Adrenal gland (tissue), 19 donors: ENCODE measurements around the gene GLT8D1. TPM values are rescaled to one million over a fixed set of nuclear protein-coding genes. Genes with fewer than 3 reads are reported as not detected.
A peak's percentile ranks its signal among the peaks of the same experiment; 100 is the strongest.

Source experiments
- DNase-seq, 7 donors: peaks; one replicate each; pipeline ENCODE4 v3.0.0-alpha.2; 2019 to 2020
- H3K27ac ChIP-seq, 5 donors: fragments of 200-600 bp; sonication (generic) in 4 of 5; 1 replicate in 3 of 5; 2 replicates in 2 of 5; pipeline versions ENCODE4 v1.5.1 to v1.8.0; 2016 to 2020; ENCODE audit warnings: mild to moderate bottlenecking in 1 of 5
- H3K27me3 ChIP-seq: fragments of 200-600 bp; 2 replicates; pipeline ENCODE4 v1.8.0; 2021
- H3K36me3 ChIP-seq, 2 donors: fragments of 200-600 bp; replicated peaks in 1 of 2; 1 replicate in 1 of 2; 2 replicates in 1 of 2; pipeline versions ENCODE4 v1.5.1 to v1.8.0; 2018 to 2022
- H3K4me1 ChIP-seq, 2 donors: fragments of 200-600 bp; replicated peaks in 1 of 2; 1 replicate in 1 of 2; 2 replicates in 1 of 2; pipeline versions ENCODE4 v1.5.1 to v1.8.0; 2018 to 2021
- H3K4me3 ChIP-seq, 4 donors: fragments of 200-600 bp; sonication (generic) in 3 of 4; one replicate each; pipeline ENCODE4 v1.5.1; 2016 to 2018
- H3K9me3 ChIP-seq, 3 donors: fragments of 200-600 bp; sonication (generic) in 1 of 3; replicated peaks in 1 of 3; 1 replicate in 2 of 3; 2 replicates in 1 of 3; pipeline versions ENCODE4 v1.5.1 to v1.8.0; 2016 to 2021
- POLR2A ChIP-seq, 2 donors: fragments of 450-650 bp; IDR thresholded peaks; one replicate each; pipeline ENCODE4 v1.6.1; 2017; ENCODE audit warnings: antibody characterized with exemption in 2 of 2, mild to moderate bottlenecking in 2 of 2, moderate library complexity in 1 of 2
- WGBS, 4 donors: extraction: QIAGEN DNeasy Blood & Tissue Kit in 2 of 4; methylation state at CpG; one replicate each; pipeline versions ENCODE4 v1.1.5 to v1.1.7; 2013 to 2017; 5-methylcytosine and 5-hydroxymethylcytosine counted together
- intact Hi-C, 2 donors: fragments of 100-400 bp; cut with DNase I; formaldehyde crosslinking; loops; one replicate each; pipeline versions ENCODE4 v1.14.1 to v1.15.0; 2022 to 2023
- long read RNA-seq, 10 donors: library from polyadenylated mRNA in 3 of 10; unstranded in 2 of 10; stranded (forward) in 1 of 10; transcript quantifications; one replicate each; pipeline ENCODE4 v2.0.0 and lab custom pipeline, GENCODE V29; 2021 to 2026
- polyA plus RNA-seq, 3 donors: library from polyadenylated mRNA; stranded (reverse); fragments of 200-250 nt in 2 of 3; fragments of 350-450 nt in 1 of 3; fragmentation: Illumina TruSeq in 1 of 3; extraction: RNeasy Lipid Tissue Mini Kit (QIAGEN cat#74804) in 1 of 3; gene quantifications; one replicate each; pipeline ENCODE4 v1.2.3, GENCODE V29; 2013 to 2014
- total RNA-seq, 9 donors: library from RNA; depleted of rRNA in 4 of 9; stranded (reverse); fragments of >200 nt in 4 of 9; fragments of 120-200 nt in 1 of 9; fragmentation: NEBNext Ultra II Directional in 1 of 9; extraction: Animal tissue kit (Norgen Biotek cat#: 25700) in 1 of 9; gene quantifications; one replicate each; pipeline versions ENCODE4 v1.1.0 to v1.2.4, GENCODE V29; 2013 to 2023
- TF ChIP-seq, protein P1 (sequence below), 6 experiments: fragments of 450-650 bp in 4 of 6; fragments of 200-600 bp in 2 of 6; sonication (generic) in 1 of 6; IDR thresholded peaks; 1 replicate in 5 of 6; 2 replicates in 1 of 6; pipeline versions ENCODE4 v1.5.1 to v1.8.0; 2016 to 2021; ENCODE audit warnings: antibody characterized with exemption in 6 of 6, mild to moderate bottlenecking in 2 of 6, moderate library complexity in 1 of 6
- donor health status: healthy with polysubstance abuse.
- donor health status: Bipolar disorder and iron deficiency.
- donor health status: DM: yes; HTN: yes; CAD: no.
- donor health status: DM: no; HTN: no; CAD: no.
- donor health status: DM: no; HTN: no; CAD: no.
- donor health status: DM: yes; HTN: yes; CAD: no.

The GLT8D1 gene, protein sequence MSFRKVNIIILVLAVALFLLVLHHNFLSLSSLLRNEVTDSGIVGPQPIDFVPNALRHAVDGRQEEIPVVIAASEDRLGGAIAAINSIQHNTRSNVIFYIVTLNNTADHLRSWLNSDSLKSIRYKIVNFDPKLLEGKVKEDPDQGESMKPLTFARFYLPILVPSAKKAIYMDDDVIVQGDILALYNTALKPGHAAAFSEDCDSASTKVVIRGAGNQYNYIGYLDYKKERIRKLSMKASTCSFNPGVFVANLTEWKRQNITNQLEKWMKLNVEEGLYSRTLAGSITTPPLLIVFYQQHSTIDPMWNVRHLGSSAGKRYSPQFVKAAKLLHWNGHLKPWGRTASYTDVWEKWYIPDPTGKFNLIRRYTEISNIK
- total RNA-seq (100 to 1,000 TPM in 1 of 9 donors, 10 to 100 TPM in 8; 53.4 to 151 (median 65.5) TPM), polyA plus RNA-seq (10 to 100 TPM; 49.1 to 98.9 (median 52.5) TPM)
- long read RNA-seq, donor 1, transcript GLT8D1-201 (10 exons, 1,849 nt): major isoform, 9 of 464 reads
- long read RNA-seq, donor 1, partial matches to known transcripts: 46 of 464 reads
- long read RNA-seq, donor 1, other reads (novel, unspliced or antisense): 406 of 464 reads
- long read RNA-seq, donor 2, transcript GLT8D1-201 (10 exons, 1,849 nt): major isoform, 14 of 17 reads
- long read RNA-seq, donor 2, partial matches to known transcripts: 0 of 17 reads
- long read RNA-seq, donor 2, other reads (novel, unspliced or antisense): 0 of 17 reads
- long read RNA-seq, donor 3, transcript GLT8D1-201 (10 exons, 1,849 nt): major isoform, 10 of 11 reads
- long read RNA-seq, donor 3, partial matches to known transcripts: 0 of 11 reads
- long read RNA-seq, donor 3, other reads (novel, unspliced or antisense): 0 of 11 reads
- long read RNA-seq, donor 4, transcript GLT8D1-201 (10 exons, 1,849 nt): major isoform, 15 of 27 reads
- long read RNA-seq, donor 4, partial matches to known transcripts: 2 of 27 reads
- long read RNA-seq, donor 4, other reads (novel, unspliced or antisense): 9 of 27 reads
- long read RNA-seq, donor 5, transcript GLT8D1-201 (10 exons, 1,849 nt): major isoform, 52 of 94 reads
- long read RNA-seq, donor 5, partial matches to known transcripts: 2 of 94 reads
- long read RNA-seq, donor 5, other reads (novel, unspliced or antisense): 40 of 94 reads
- long read RNA-seq, donor 6, transcript GLT8D1-201 (10 exons, 1,849 nt): major isoform, 8 of 16 reads
- long read RNA-seq, donor 6, partial matches to known transcripts: 1 of 16 reads
- long read RNA-seq, donor 6, other reads (novel, unspliced or antisense): 7 of 16 reads
- long read RNA-seq, donor 7, partial matches to known transcripts: 0 of 9 reads
- long read RNA-seq, donor 7, other reads (novel, unspliced or antisense): 0 of 9 reads
- long read RNA-seq, donor 8, transcript GLT8D1-201 (10 exons, 1,849 nt): major isoform, 28 of 509 reads
- long read RNA-seq, donor 8, partial matches to known transcripts: 462 of 509 reads
- long read RNA-seq, donor 8, other reads (novel, unspliced or antisense): 17 of 509 reads
- long read RNA-seq, donor 9, transcript GLT8D1-201 (10 exons, 1,849 nt): major isoform, 7 of 9 reads
- long read RNA-seq, donor 9, partial matches to known transcripts: 0 of 9 reads
- long read RNA-seq, donor 9, other reads (novel, unspliced or antisense): 0 of 9 reads
- long read RNA-seq, donor 10, transcript GLT8D1-201 (10 exons, 1,849 nt): major isoform, 6 of 382 reads
- long read RNA-seq, donor 10, partial matches to known transcripts: 364 of 382 reads
- long read RNA-seq, donor 10, other reads (novel, unspliced or antisense): 12 of 382 reads

DNA sequence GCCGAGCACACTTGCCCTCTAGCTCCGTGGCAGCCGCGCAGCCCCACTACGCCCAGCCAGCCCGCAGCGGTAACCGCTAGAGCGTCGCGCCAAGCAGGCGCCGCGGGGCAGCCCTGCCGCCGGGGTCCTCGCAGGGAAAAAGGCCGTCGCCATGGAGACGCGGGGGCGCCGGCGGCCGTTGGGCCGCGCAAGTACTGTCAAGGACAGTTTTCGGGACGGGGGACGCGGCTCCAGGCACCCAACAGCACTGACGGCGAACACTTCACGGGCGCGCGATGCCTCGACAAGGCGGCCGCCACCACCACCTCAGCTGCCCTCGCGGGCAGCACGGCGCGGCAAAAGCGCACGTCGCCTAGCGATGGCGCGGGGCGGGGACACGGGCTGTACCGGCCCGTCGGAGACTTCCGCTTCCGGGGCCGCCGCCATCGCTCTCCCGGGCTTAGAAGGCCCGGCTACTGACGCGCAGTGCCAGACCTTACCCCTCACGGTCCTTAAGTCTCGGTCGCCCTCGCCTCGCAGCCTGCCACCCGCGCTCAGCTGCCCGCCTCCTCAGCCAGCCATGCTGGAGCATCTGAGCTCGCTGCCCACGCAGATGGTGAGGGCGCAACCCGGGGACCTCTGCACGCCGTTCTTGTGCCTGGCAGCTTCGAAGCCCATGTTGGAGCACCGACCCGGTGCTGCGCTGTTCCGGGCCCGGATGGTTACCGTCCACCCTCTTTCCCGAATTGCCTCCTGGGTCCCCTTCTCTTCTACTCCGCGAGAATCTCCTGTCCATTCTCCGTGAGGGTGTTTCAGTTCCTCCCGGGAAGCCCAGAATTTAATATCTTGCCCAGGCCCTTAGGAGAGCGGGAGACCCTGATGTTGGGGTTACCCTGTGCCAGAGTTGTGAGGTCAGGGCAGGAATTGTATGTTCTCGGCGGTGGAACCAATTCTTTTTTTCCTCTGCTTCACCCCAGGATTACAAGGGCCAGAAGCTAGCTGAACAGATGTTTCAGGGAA is at the start of gene GLT8D1, which contains the start of gene SPCS1:
TSS of gene GLT8D1 (minus strand) at position 104 of the 999 bp plus-strand sequence. CDS start 5,331 bp downstream, outside the sequence.
TSS of gene SPCS1 (plus strand) at position 419 of the 999 bp plus-strand sequence. CDS start at position 560, 141 bp downstream.
- intact Hi-C loops: no loop called here
- peak within 1 kb of the TSS; percentile 5 to 88 (median 82) for H3K27ac ChIP-seq
- H3K4me1 ChIP-seq: peaks cover 33 to 57% of the 10 kb centered on the region in 2 donors
- peaks cover 0 to 17% of the 10 kb centered on the region in 2 donors for H3K36me3 ChIP-seq
- peak; percentile 82 to 90 (median 86) for DNase-seq
- H3K27me3 ChIP-seq: no peaks in the 10 kb centered on the region
- peak; percentile 54 to 83 for TF ChIP-seq POLR2A (IDR thresholded peaks at IDR 0.05)
- TF ChIP-seq, protein P1, sequence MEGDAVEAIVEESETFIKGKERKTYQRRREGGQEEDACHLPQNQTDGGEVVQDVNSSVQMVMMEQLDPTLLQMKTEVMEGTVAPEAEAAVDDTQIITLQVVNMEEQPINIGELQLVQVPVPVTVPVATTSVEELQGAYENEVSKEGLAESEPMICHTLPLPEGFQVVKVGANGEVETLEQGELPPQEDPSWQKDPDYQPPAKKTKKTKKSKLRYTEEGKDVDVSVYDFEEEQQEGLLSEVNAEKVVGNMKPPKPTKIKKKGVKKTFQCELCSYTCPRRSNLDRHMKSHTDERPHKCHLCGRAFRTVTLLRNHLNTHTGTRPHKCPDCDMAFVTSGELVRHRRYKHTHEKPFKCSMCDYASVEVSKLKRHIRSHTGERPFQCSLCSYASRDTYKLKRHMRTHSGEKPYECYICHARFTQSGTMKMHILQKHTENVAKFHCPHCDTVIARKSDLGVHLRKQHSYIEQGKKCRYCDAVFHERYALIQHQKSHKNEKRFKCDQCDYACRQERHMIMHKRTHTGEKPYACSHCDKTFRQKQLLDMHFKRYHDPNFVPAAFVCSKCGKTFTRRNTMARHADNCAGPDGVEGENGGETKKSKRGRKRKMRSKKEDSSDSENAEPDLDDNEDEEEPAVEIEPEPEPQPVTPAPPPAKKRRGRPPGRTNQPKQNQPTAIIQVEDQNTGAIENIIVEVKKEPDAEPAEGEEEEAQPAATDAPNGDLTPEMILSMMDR (IDR thresholded peaks at IDR 0.05): no peak
- no peaks in the 10 kb centered on the region for H3K9me3 ChIP-seq
- 0 to 2% (median 1%) methylated on average over 19 to 94 of the region's 94 CpGs for WGBS, 4 donors
- H3K4me3 ChIP-seq: peak within 1 kb of the TSS; percentile 45 to 89 (median 72)

DNA sequence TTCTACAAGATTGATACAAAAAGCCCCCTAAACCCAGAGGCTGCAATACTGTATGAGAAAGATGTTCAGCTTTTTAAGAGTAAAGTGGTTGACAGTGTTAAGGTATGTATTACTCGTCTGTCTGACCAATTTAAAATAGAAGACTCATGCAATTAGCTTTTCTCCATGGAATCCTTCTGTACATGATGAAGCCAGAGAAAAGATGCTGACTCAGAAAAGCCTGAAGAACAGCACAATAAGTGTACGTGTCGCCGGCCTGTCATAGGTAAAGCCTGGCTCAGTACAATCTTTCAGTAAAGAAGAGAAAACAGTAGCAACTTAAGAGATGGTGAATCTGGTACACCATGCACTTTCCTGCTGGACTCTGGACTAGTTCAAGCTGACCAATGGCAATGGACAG is 48.8 kb upstream of the GLT8D1 start:
- 95 to 98% (median 96%) methylated on average over 4 of the region's 4 CpGs for WGBS, 4 donors
- peaks cover 0 to 4% of the 10 kb centered on the region in 2 donors for H3K4me1 ChIP-seq
- no peak overlapping the region for H3K4me3 ChIP-seq
- intact Hi-C loops: loop anchor here in 1 of 2 donors (10.0 kb wide), 1 partner anchor 320 kb away; no protein-coding TSS in a partner anchor
- H3K9me3 ChIP-seq: peaks cover 0 to 5% (median 0%) of the 10 kb centered on the region in 3 donors
- H3K27me3 ChIP-seq: no peaks in the 10 kb centered on the region
- no peak for DNase-seq
- H3K36me3 ChIP-seq: peaks cover 0 to 50% of the 10 kb centered on the region in 2 donors
- H3K27ac ChIP-seq: no peak overlapping the region
- TF ChIP-seq POLR2A (IDR thresholded peaks at IDR 0.05): no peak
- TF ChIP-seq, protein P1 (IDR thresholded peaks at IDR 0.05): no peak
